ENCODE measurements around the gene AP3M1.
"Not testable (repeated sequence)": the region's sequence is repeated elsewhere in the genome, so short reads cannot be mapped to it uniquely, and the experiment has no call there.

Gene AP3M1, protein sequence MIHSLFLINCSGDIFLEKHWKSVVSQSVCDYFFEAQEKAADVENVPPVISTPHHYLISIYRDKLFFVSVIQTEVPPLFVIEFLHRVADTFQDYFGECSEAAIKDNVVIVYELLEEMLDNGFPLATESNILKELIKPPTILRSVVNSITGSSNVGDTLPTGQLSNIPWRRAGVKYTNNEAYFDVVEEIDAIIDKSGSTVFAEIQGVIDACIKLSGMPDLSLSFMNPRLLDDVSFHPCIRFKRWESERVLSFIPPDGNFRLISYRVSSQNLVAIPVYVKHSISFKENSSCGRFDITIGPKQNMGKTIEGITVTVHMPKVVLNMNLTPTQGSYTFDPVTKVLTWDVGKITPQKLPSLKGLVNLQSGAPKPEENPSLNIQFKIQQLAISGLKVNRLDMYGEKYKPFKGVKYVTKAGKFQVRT

DNA sequence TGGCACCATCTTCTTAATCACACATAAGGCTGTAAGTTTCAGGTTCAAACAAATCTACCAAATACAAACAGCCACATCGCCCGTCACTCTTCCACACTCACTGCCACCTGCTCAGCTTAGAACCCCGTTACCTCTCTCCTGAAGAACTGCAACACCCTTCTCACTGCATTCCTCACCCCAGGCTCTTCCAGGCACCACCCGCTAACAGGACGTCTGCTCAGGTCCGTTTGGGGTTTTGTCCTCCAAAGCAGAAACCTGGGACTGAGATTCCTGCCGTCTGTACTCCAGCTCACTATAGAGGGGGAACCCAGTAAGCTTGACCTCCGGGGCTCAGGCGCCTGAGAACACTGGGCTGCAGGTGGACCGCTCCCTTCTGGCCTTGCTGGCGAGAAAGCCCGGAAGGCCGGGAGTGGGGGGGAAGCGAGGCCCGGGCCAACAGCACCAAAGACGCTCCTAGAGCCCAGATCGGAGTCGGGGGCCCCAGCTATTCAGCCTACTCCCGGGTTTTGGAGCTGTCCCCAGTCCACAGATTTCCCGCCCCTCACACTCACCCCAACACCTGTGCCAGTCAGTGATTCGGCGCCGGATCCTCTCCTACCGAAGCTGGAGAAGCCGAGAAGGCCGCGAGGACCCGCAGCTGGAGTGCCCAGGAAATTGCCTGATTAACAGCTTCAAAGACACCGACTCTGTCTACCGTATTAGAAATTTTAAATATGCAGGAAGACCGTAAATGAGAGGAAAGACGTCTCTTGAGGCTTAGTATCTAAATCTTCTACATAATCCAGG, at the start of gene AP3M1:
AP3M1 (minus strand) TSS at position 625 of the 786 bp plus-strand sequence. CDS start 12,449 bp downstream, outside the sequence.
- peak; percentile 82 for DNase-seq

DNA sequence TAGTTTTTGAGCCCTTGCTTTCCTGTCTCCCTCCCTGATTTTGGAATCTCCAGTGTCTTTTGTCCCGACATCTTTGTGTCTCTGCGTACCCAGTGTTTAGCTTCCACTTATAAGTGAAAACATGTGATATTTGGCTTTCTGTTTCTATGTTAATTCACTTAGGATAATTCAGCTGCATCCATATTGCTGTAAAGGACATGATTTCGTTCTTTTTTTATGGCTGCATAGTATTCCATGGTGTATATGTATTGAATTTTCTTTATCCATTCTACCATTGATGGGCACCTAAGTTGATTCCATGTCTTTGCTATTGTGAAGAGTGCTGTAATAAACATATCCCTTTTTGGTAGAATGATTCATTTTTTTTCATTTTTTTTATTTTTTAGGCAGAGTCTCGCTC, 48.7 kb upstream of the AP3M1 start:
- DNase-seq, result no peak

DNA sequence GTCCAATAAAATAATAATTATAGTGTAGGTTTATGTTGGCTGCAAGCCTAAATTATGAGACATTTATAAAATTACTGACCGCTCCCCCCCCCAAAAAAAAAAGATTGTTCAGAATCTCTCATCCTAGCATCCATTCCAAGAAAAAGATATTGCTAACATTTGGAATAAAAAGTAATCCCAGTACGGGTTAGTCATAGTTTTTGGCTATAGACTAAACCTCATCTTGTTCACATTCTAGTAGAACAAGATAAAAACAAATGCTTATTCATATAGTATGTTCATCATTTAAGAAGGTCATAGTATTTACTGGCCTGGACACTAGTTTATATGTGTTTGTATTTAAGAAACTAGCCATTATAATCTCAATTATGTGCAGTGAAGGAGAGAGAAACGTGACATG, 44.4 kb upstream of the AP3M1 start:
- DNase-seq, result no peak

DNA sequence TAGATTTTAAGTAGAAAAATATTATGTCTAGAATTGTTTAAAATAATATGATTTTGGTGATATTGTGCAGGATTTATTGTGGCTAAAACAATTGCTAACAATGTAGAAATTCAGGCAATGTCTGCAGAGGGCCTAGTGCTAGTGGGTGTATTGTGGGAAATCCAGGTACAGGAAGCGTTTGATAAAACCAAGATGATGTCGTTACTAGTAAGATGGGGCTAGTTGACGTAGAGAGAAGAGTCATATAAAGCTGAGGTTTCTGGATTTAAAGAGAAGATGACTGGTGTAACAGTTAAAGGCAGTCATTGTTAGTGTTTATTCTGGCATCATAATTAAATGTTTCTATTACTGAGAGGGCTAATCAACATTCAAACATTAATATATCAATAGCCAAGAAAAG, 43.9 kb upstream of the AP3M1 start:
- no peak for DNase-seq

DNA sequence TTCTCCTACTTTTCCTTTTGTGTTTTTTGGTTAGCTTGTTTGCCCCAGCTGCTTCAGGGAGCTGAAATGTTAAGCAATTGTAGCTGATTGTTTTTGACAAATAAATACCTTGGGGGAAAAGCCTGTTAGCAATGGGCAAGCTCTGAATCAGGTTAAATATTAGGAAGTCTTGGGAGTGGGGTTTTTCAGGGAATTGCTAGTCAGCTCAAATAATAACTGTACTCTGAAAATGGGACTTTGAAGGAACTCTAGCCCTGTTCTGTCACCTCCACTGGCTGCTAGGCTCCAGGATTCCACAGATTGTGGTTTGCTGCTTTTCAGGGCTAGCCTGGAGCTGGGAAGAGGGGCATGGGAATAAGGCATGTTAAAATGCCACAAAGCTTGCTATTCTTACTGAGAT, 39.9 kb upstream of the AP3M1 start:
- no peak for DNase-seq

DNA sequence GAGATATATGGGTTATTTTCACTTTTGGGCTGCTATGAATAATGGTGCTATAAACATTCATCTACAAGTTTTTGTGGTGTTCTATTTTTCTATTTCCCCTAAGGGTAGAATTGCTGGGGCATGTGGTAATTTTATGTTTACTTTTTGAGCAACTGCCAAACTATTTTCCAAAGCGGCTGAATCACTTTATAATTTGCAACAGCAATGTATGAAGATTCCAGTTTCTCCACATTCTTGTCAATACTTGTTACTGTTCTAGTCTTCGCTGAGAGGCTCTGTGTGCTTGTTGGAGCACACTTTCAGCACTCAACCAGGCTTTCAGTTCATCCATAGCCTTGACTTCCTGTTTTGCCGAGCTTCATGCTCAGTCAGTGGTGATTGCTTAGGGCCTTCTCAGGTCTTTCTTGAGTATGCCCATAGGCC, 39.4 kb upstream of the AP3M1 start:
- no peak for DNase-seq

DNA sequence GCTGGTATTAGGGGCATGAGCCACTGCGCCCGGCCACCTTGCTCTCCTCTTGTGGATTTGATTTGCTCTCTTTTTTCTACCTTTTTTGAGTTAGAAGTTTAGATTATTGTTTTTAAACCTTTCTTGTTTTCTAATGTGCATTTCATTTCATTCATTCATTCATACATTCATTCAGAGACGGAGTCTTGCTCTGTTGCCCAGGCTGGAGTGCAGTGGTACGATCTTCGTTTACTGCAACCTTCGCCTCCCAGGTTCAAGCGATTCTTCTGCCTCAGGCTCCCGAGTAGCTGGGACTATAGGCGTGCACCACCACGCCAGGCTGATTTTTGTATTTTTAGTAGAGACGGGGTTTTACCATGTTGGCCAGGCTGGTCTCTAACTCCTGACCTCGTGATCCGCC, 38.0 kb upstream of the AP3M1 start:
- not testable (repeated sequence) for DNase-seq

DNA sequence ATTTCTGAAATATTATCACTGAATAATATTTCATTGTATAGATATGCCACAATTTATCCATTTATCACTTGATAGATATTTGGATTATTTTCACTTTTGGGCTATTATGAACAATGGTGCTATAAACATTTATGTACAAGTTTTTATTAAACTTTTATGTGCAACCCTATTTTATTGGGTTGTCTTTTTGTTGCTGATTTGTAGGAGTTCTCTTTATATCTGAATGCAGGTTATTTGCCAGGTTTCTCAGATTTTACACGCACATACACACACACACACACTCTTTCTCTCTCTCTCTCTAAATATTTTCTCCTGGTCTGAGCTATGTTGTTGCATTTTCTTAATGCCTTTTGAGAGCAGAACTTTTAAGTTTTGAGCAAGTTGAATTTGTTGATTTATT, 36.6 kb upstream of the AP3M1 start:
- no peak for DNase-seq

DNA sequence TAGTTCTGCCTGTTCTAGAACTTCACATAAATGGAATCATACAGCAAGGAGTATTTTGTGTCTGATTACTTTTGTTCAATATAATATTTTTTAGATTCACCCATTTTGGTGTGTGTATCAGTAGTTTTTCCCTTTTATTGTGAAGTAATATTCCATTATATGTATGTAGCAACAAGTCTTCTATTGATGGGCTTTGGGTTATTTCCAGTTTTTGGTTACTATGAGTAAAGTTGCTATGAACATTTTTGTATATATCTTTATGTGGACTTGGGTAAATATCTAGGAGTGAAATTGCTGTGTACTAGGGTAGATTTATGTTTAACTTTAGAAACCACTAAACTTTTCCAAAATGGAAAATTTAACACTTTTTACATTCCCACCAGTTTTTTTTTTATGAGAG, 36.0 kb upstream of the AP3M1 start:
- DNase-seq, result no peak

DNA sequence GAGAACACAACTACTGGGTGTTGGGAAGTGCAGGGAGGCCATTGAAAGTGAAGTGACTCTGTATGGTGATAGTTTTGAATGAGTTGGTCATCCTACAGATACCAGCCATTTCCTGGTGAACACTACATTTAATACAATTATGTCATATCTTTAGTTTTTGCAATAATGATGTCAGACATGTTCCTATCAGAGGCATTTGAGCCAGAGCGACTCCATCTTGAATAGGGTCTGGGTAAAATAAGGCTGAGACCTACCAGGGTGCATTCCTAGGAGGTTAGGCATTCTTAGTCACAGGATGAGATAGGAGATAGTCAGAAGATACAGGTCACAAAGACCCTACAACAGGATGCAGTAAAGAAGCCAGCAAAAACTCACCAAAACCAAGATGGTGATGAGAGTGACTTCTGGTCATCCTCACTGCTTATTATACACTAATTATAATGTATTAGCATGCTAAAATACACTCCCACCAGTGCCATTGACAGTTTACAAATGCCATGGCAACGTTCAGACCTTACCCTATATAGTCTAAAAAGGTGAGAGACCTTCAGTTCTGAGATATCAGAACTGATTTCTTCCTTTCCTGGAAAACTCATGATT, 28.6 kb upstream of the AP3M1 start:
- no peak for DNase-seq

DNA sequence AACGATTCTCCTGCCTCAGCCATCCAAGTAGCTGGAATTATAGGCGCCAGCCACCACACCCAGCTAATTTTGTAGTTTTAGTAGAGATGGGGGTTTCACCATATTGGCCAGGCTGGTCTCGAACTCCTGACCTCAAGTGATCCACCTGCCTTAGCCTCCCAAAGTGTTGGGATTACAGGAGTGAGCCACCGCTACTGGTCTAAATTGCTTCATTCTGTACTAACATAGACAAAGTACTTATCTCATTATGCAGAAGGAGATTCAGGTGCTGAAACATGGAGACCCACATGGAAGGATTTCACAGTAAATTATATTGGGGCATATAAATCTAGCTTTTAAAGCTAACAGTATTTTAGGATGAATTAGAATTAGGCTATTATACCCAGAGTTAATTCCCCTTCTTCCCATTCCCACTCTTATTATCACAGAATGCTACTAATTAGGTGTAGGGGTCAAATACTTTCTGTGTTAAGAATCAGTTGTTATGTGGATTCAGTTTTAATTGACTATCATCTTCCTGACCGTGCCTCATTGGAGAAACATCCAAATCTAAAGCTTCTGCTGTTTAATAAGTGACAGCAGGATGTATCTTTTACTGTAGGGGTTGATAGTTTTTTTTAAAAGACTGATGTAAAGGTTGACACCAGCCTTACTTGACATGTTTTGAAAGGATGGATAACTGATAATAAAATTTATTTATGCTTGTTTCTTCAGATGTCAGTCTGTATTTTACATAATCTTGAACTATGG, 27.6 kb upstream of the AP3M1 start:
- no peak for DNase-seq

DNA sequence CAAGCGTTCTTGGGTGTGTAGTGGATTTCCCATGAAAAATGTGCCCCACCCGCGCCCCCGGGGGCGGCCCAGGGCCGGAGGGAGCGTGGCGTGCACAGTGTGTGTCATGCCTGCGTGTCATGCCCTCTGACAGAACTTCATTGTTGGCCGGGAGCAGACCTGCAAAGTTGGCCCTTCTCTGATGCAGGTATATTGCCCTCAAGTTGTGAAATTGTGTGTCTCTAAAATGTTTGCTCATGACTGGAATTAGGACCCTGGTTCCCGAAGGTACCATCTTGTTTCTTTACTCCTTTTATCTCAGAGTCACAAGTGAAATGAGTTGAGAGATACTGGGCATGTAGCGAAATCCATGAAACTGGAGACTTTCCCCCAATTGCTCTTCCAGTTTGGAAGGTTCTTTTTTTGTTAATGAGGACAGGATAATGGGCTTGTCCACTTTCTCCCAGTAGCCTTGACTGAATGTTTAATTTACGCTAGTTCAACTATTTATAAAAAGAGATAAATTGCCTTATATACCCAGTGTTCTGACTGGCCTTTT, 26.6 kb upstream of the AP3M1 start:
- DNase-seq, result no peak

DNA sequence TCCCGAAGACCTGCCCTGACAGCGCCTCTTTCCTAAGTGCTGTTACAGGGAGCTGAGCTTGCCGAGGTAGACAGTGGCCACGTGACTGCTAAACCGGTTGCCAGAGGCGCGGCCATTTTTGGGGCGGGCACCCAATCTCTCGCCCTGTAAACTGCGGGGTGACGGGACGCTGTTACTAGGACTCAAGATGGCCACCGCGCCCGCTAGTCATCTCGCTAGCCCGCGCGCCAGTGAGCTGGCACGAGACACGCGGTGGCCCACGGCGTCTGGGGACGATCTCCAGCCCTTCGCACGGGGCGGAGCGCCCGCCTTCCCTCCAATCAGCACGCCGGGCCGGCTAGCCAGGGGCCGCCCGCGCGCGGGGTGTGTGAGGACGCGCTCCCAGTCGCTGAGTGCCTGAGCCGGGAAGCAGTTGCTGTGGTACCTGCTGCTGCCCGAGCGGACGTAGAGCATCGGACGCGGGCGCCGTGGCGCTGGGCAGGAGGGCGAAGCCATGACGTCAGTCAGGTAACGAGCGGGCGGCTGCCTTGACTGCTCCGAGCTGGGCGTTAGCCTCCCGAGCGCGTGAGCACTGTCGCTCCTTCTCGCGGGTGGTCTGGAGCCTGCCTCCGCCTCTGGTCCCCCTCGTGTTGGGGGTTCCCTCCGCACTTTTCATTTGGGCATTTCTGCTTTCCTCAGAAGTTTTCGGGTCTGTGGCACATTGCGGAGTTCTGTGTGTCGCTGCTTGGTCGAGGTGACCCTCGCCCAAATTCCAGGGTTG, 25.9 kb upstream of the AP3M1 start:
- peak; percentile 95 for DNase-seq

DNA sequence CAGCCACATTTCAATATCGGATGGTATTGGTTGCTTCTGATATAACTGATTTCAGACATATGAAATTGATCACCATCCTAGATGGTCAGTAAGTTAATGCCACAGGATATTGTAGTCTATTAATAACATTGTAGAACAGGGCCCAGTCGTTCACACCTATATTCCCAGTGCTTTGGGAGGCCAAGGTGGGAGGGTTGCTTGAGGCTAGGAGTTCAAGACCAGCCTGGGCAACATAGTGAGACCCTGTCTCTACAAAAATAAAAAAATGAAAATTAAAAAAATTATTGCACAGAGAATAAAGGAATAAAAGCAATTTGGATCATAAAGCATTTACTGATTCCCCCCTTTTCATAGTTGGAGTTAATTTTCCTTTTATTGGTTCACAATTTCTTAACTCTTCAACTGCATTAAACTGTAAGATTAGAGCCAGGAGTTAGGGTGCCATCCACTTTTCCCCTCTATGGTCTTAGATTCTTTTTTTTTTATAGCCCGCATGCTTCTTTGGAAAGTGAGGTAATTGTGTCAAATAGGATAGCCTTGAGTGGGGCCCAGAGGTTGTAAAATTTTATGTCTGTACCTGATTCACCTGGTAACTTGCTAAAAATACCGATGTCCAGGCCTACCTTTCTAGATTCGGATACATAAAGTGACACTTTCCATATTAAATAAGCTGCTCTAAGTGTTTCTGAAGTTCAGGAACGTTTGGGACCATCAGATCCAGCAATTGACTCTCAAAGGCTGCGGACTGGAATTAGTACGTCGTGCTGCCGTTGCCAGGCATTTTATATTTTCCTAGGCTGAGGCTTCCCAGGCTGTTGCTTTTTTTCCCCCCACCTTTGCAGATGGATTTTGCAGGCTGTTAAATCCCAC, 25.1 kb upstream of the AP3M1 start:
- DNase-seq, result no peak

DNA sequence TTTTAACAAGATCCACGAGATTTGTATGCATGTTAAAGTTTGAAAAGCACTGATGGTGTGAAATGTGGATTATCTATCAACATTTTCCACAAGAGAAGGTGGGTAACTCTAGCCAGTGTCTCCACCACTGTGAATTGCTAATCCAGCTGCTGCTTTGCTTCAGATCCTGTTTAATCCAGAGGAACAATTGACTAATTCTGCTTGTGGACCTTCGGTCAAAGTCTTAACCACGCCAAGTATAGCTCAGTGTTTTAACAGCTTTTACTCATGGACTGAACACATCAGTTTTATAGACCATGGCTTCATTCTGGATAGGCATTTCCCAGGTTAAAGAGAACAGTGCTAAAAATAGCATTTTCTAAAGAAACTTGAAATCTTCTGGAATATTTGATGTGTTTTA, 23.9 kb upstream of the AP3M1 start:
- no peak for DNase-seq

DNA sequence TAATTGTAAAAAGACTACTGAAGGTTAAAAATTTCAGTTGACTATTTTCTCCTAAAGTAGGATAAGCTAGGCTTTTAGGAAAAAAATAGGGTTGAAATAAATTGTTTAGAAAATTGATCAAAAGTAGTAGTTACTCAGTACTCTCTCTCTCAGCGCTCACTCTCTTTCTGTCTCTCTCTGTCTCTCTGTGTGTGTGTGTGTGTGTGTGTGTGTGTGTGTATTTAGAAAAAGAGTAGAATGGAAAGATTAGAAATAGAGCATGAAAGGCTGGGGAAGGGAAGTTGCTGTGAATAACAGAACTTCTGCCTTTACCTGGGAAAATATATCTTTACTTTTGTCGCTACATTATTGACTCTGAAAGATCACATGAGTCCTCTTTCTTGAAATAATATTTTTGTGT, 21.0 kb upstream of the AP3M1 start:
- DNase-seq, result no peak

DNA sequence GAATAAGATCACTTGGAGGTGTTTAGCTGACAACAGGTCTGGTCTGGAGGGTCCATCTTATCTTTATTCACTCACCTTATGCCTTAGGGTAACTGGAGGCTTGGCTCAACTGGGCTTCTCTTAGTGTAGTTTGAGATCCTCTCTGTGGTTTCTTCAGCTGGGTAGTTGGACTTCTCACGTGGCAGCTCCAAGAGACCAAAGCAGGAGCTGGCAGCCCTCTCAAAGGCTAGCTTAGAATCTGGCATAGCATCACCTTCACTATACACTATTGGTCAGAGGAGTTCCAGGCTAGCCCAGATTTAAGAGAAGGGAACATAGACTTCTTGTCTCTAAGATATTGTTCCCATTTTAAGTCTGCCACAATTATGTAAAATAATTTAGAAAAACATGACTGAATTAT, 16.8 kb upstream of the AP3M1 start:
- DNase-seq, result no peak

DNA sequence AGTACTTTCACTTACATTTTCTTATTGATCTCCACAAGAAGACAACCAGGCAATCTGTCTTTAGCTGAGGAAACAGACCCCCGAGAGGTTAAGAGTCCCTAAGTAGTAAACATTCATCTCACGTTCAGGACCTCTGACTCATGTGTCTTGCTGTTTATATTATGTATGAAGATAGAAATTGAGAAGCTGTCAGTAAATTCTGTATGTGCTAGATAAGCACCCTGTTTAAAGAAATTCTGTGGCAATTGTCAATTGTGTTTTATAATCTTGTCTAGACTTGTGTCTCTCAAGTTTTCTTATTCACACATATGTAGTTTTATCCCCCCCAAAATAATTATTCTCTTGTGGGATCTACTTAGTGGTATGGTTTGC, 14.9 kb upstream of the AP3M1 start:
- DNase-seq, result no peak

DNA sequence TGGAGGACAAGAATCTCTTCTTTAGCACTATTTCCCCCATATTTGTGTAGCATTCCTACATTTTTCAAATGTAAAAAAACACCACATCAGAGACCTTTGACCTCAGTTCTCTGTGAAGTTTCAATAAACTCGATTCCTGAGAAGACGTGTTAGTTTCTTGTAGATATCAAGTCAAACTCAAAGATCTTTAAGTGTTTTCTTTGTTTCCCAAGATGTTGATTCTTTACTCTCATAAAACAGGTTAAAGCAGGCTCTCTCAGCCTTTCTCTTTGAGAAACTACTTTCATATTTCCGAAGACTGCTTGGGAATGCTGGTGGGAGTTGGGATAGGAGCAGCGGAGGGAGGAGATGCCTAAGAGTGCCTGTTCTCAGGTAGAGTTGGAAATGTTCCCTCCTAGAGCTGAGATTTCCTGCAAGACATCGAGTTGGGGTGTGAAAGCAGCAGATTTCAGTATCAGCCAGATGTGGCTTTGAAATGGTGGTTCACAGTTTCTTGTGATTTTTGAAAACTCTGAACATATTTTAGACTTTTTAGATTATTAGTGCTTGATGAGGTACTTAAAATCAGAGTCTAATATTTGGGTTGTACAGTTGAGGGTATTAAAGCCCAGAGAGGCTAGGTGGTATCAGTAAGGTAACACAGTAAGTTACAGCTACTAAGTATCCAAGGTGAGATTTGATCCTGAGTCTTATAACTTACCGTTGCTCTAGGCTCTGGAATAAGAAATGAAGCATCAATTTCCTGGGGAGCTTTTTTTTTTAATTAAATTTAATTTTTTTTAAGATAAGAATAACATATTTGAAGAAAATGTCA, 14.3 kb upstream of the AP3M1 start:
- no peak for DNase-seq

Data from COR-L47 (cell line).